Measurements from ENCODE around the gene MEX3A. TPM values are rescaled to one million over a fixed set of nuclear protein-coding genes. Genes with fewer than 3 reads are reported as not detected.

Gene MEX3A
- total RNA-seq, 1 donor from 2014 or later, result 1.3 TPM

GRCh38 chr1:156102633-156103511, 20.6 kb upstream of the MEX3A start:
- H3K27ac ChIP-seq, result peak overlapping the region; percentile 95 to 96
- peak in 1 of 2 donors; percentile 72 for DNase-seq (ENCODE audit: low spot score in 2 of 2)
- H3K4me3 ChIP-seq, result peak overlapping the region; percentile 31 to 38
- H3K4me1 ChIP-seq, result peaks cover 39 to 59% of the 10 kb centered on the region in 2 donors
- H3K9me3 ChIP-seq, result no peaks in the 10 kb centered on the region
- H3K27me3 ChIP-seq, result no peaks in the 10 kb centered on the region
- H3K36me3 ChIP-seq, result no peaks in the 10 kb centered on the region
- intact Hi-C loops (cut with DNase I), result no loop called here
- TF ChIP-seq CTCF (IDR thresholded peaks at IDR 0.05), result no peak

GRCh38 chr1:156101880-156102279, 19.6 kb upstream of the MEX3A start:
- H3K4me1 ChIP-seq, result peaks cover 46 to 62% of the 10 kb centered on the region in 2 donors
- peak overlapping the region; percentile 95 to 96 for H3K27ac ChIP-seq
- intact Hi-C loops (cut with DNase I), result no loop called here
- H3K27me3 ChIP-seq, result no peaks in the 10 kb centered on the region
- no peaks in the 10 kb centered on the region for H3K36me3 ChIP-seq
- H3K9me3 ChIP-seq, result no peaks in the 10 kb centered on the region
- H3K4me3 ChIP-seq, result no peak overlapping the region
- TF ChIP-seq CTCF (IDR thresholded peaks at IDR 0.05), result no peak
- DNase-seq (ENCODE audit: low spot score in 2 of 2), result peak in 1 of 2 donors; percentile 69

GRCh38 chr1:156100205-156100995, 18.1 kb upstream of the MEX3A start:
- Histone ChIP-seq H3K36me3 (no peaks in the 10 kb centered on the region), H3K9me3 (no peaks in the 10 kb centered on the region), H3K4me3 (no peak overlapping the region), H3K27ac (peak overlapping the region; percentile 4 to 50), H3K27me3 (no peaks in the 10 kb centered on the region), H3K4me1 (peaks cover 46 to 60% of the 10 kb centered on the region in 2 donors)
- intact Hi-C loops (cut with DNase I), result no loop called here
- DNase-seq (ENCODE audit: low spot score in 2 of 2), result no peak
- TF ChIP-seq CTCF (IDR thresholded peaks at IDR 0.05), result no peak

- intact Hi-C loops (cut with DNase I), result loop anchor here (5.0 kb wide), 1 partner anchor 113 kb away; the partner anchor contains the start of gene PMF1
- H3K27ac ChIP-seq, result peak overlapping the region; percentile 30 to 33
- no peak for DNase-seq (ENCODE audit: low spot score in 2 of 2)
- no peaks in the 10 kb centered on the region for H3K36me3 ChIP-seq
- no peak overlapping the region for H3K4me3 ChIP-seq
- H3K27me3 ChIP-seq, result no peaks in the 10 kb centered on the region
- H3K4me1 ChIP-seq, result peaks cover 36 to 49% of the 10 kb centered on the region in 2 donors
- TF ChIP-seq CTCF (IDR thresholded peaks at IDR 0.05), result no peak
- no peaks in the 10 kb centered on the region for H3K9me3 ChIP-seq
These were observed 17.0 kb upstream of the MEX3A start for GRCh38 chr1:156099282-156099681.

GRCh38 chr1:156098784-156099183, 16.5 kb upstream of the MEX3A start:
- H3K27ac ChIP-seq, result peak overlapping the region; percentile 30 to 33
- no peak for DNase-seq (ENCODE audit: low spot score in 2 of 2)
- H3K4me1 ChIP-seq, result peaks cover 31 to 44% of the 10 kb centered on the region in 2 donors
- no peaks in the 10 kb centered on the region for H3K27me3 ChIP-seq
- H3K36me3 ChIP-seq, result no peaks in the 10 kb centered on the region
- intact Hi-C loops (cut with DNase I), result loop anchor here (5.0 kb wide), 1 partner anchor 114 kb away; the partner anchor contains the start of gene PMF1
- H3K9me3 ChIP-seq, result no peaks in the 10 kb centered on the region
- no peak overlapping the region for H3K4me3 ChIP-seq
- no peak for TF ChIP-seq CTCF (IDR thresholded peaks at IDR 0.05)

All from ascending aorta (tissue), 2 donors.